Activated B cell treated with CpG ODN at 0.5 μM for 24 hours (primary cell): ENCODE results near the gene BGLAP. TPM values are rescaled to one million over a fixed set of nuclear protein-coding genes. Genes with fewer than 3 reads are reported as not detected.

Source experiments
- ATAC-seq: fragments of 200-7000 bp; cut with Tn5 transposase; one replicate; pipeline ENCODE4 v1.10.0; 2021; ENCODE audit warnings: low read depth, mild to moderate bottlenecking, moderate library complexity
- CTCF ChIA-PET: fragments of 350-600 bp; sonication (Branson Sonifier 250); formaldehyde crosslinking; loops from one replicate; lab custom pipeline; 2021; ENCODE audit warnings: antibody characterized with exemption; lab: Charles Lee
- POLR2A ChIA-PET: fragments of 350-600 bp; sonication (Branson Sonifier 250); formaldehyde crosslinking; loops from one replicate; lab custom pipeline; 2021; ENCODE audit warnings: antibody characterized with exemption; lab: Charles Lee
- DNase-seq: peaks from one replicate; pipeline ENCODE4 v3.0.0; 2022
- H3K27ac Mint-ChIP-seq: one replicate; pipeline ENCODE4 v1.8.0; 2020; ENCODE audit warnings: mixed read lengths
- H3K27me3 Mint-ChIP-seq: one replicate; pipeline ENCODE4 v1.8.0; 2021; ENCODE audit warnings: mixed read lengths
- H3K36me3 Mint-ChIP-seq: one replicate; pipeline ENCODE4 v1.8.0; 2021; ENCODE audit warnings: low read depth, mixed read lengths
- H3K4me1 Mint-ChIP-seq: one replicate; pipeline ENCODE4 v1.8.0; 2021; ENCODE audit warnings: mixed read lengths
- H3K4me3 Mint-ChIP-seq: one replicate; pipeline ENCODE4 v1.8.0; 2020; ENCODE audit warnings: mild to moderate bottlenecking, mixed read lengths
- H3K9me3 Mint-ChIP-seq: one replicate; pipeline ENCODE4 v1.8.0; 2020; ENCODE audit warnings: mixed read lengths
- intact Hi-C: fragments of 100-400 bp; cut with micrococcal nuclease; formaldehyde crosslinking; loops from one replicate; pipeline ENCODE4 v1.15.1; 2024
- total RNA-seq: library from RNA; stranded (reverse); gene quantifications from 2 replicates; pipeline ENCODE4 v1.2.3, GENCODE V29; 2022
- TF ChIP-seq, protein P1 (sequence below): fragments of 200-600 bp; IDR thresholded peaks from one replicate; pipeline ENCODE4 v1.8.0; 2022; ENCODE audit warnings: antibody characterized with exemption, mild to moderate bottlenecking

Gene BGLAP
- total RNA-seq, 1 donor from 2014 or later, result 3.3 TPM

DNA sequence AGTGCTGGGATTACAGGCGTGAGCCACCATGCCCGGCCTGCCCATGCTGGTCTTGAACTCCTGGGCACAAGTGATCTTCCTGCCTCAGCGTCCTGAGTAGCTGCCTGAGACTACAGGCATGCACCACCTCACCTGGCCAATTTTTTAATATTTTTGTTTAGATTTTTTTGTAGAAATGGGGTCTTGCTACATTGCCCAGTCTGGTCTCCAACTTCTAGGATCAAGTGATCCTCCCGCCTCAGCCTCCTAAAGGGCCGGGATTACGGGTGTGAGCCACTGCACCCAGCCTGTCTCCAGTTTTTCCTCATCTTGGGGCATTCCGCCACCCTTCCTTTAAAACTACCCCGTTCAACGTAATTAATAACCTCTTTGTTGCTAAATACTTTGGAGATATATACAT, 21.8 kb upstream of the BGLAP start:
- H3K9me3 Mint-ChIP-seq, result no peaks in the 10 kb centered on the region
- no peak overlapping the region for H3K4me3 Mint-ChIP-seq
- intact Hi-C loops, result no loop called here
- H3K4me1 Mint-ChIP-seq, result peaks cover 11% of the 10 kb centered on the region
- no peaks in the 10 kb centered on the region for H3K27me3 Mint-ChIP-seq
- ChIA-PET CTCF (interaction anchor here (1.0 to 1.6 kb wide), 2 partner anchors 12 to 71 kb away, joined by 3 to 4 read pairs; no protein-coding TSS in a partner anchor), POLR2A (interaction anchor here (1.1 kb wide), 1 partner anchor 10 kb away, joined by 5 read pairs; no protein-coding TSS in a partner anchor)
- DNase-seq (no peak), ATAC-seq (no peak)
- TF ChIP-seq, protein P1, sequence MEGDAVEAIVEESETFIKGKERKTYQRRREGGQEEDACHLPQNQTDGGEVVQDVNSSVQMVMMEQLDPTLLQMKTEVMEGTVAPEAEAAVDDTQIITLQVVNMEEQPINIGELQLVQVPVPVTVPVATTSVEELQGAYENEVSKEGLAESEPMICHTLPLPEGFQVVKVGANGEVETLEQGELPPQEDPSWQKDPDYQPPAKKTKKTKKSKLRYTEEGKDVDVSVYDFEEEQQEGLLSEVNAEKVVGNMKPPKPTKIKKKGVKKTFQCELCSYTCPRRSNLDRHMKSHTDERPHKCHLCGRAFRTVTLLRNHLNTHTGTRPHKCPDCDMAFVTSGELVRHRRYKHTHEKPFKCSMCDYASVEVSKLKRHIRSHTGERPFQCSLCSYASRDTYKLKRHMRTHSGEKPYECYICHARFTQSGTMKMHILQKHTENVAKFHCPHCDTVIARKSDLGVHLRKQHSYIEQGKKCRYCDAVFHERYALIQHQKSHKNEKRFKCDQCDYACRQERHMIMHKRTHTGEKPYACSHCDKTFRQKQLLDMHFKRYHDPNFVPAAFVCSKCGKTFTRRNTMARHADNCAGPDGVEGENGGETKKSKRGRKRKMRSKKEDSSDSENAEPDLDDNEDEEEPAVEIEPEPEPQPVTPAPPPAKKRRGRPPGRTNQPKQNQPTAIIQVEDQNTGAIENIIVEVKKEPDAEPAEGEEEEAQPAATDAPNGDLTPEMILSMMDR, result no peak
- H3K36me3 Mint-ChIP-seq, result peaks cover 60% of the 10 kb centered on the region
- no peak overlapping the region for H3K27ac Mint-ChIP-seq

DNA sequence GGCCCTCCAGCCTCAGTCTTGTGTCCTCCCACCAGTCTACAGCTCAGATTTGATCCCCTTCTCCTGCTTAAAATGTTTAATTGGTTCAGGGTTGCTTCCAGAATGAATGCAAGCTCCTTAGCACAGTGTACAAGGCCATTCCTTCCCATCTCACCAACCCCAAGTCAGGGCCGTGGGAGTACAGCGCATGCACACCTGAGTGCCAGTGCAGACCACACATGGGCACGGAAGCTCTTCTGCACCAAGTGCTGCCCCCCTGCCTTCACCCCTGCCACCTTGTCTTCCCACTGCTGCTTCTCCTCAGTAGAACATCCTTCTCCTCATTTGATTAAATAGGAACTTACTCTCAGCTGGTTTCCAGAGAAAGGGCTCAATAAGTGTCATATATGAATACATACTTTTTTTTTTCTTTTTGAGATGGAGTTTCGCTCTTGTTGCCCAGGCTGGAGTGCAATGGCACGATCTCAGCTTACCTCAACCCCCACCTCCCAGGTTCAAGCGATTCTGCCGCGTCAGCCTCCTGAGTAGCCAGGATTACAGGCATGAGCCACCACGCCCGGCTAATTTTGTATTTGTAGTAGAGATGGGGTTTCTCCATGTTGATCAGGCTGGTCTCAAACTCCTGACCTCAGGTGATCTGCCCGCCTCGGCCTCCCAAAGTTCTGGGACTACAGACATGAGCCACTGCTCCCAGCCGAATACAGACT, 19.8 kb upstream of the BGLAP start:
- ATAC-seq (no peak), DNase-seq (no peak)
- H3K4me3 Mint-ChIP-seq, result no peak overlapping the region
- no peaks in the 10 kb centered on the region for H3K9me3 Mint-ChIP-seq
- CTCF ChIA-PET, result interaction anchor here (1.6 kb wide), 1 partner anchor 76 kb away, joined by 4 read pairs; no protein-coding TSS in a partner anchor
- no peaks in the 10 kb centered on the region for H3K27me3 Mint-ChIP-seq
- peaks cover 15% of the 10 kb centered on the region for H3K4me1 Mint-ChIP-seq
- TF ChIP-seq, protein P1, result no peak
- H3K27ac Mint-ChIP-seq, result no peak overlapping the region
- peaks cover 66% of the 10 kb centered on the region for H3K36me3 Mint-ChIP-seq
- POLR2A ChIA-PET, result interaction anchor here (0.5 to 1.1 kb wide), 2 partner anchors 73 to 82 kb away, joined by 3 to 6 read pairs; no protein-coding TSS in a partner anchor
- intact Hi-C loops, result no loop called here

DNA sequence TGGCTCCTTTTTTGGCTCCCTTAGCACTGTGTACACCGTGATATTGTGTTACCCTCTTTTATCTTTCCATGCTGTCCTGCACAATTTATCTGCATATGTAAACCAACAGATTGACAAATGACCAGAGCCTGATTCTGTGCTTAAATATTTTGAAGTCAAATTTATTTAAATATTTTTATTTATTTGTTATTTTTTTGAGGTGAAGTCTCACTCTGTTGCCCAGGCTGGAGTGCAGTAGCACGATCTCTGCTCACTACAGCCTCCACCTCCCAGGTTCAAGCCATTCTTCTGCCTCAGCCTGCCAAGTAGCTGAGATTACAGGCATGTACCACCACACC, 16.3 kb upstream of the BGLAP start:
- Mint-ChIP-seq H3K4me1 (peaks cover 4% of the 10 kb centered on the region), H3K27me3 (no peaks in the 10 kb centered on the region), H3K9me3 (no peaks in the 10 kb centered on the region), H3K27ac (no peak overlapping the region), H3K36me3 (peaks cover 63% of the 10 kb centered on the region), H3K4me3 (no peak overlapping the region)
- CTCF ChIA-PET, result interaction anchor here (0.6 to 8.6 kb wide), 18 partner anchors 10 to 135 kb away, joined by 3 to 215 read pairs (median 6); partner anchors contain the start of genes PMF1, SEMA4A, SLC25A44 and SMG5
- POLR2A ChIA-PET, result interaction anchor here (0.6 to 7.7 kb wide), 8 partner anchors 13 to 130 kb away, joined by 3 to 53 read pairs (median 4); partner anchors contain the start of genes PMF1 and SLC25A44
- intact Hi-C loops, result loop anchor here (1.0 to 5.0 kb wide), 5 partner anchors 33 to 135 kb away; partner anchors contain the start of gene SLC25A44
- TF ChIP-seq, protein P1, result no peak
- ATAC-seq (no peak), DNase-seq (no peak)

DNA sequence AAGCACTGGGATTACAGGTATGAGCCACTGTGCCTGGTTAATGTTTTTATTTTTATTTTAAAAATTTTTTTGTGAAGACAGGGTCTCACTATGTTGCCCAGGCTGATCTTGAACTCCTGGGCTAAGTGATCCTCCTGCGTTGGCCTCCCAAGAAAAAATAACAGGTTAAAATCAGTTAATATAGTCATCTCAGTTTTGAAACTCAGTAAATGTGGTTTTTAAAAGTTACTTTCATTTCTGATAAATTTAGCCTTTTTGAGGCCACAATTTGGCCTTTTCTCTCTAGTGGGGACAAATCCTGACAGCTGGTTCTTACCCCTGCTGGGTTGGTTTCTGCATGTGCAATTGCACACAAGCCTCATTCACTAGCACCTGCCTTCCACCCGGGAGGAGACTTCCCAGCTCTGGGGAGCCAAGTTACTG, 15.9 kb upstream of the BGLAP start:
- no peak for DNase-seq
- ChIA-PET POLR2A (interaction anchor here (2.7 to 7.7 kb wide), 2 partner anchors 13 to 78 kb away, joined by 22 to 53 read pairs; partner anchors contain the start of gene PMF1), CTCF (interaction anchor here (0.6 to 8.6 kb wide), 8 partner anchors 10 to 130 kb away, joined by 3 to 215 read pairs (median 12); partner anchors contain the start of genes PMF1, SEMA4A, SMG5 and TMEM79)
- Mint-ChIP-seq H3K27ac (no peak overlapping the region), H3K36me3 (peaks cover 60% of the 10 kb centered on the region), H3K4me3 (no peak overlapping the region), H3K9me3 (no peaks in the 10 kb centered on the region), H3K27me3 (no peaks in the 10 kb centered on the region), H3K4me1 (peaks cover 4% of the 10 kb centered on the region)
- TF ChIP-seq, protein P1, result no peak
- intact Hi-C loops, result loop anchor here (5.0 kb wide), 2 partner anchors 34 to 91 kb away; partner anchors contain the start of gene SLC25A44
- ATAC-seq, result no peak

DNA sequence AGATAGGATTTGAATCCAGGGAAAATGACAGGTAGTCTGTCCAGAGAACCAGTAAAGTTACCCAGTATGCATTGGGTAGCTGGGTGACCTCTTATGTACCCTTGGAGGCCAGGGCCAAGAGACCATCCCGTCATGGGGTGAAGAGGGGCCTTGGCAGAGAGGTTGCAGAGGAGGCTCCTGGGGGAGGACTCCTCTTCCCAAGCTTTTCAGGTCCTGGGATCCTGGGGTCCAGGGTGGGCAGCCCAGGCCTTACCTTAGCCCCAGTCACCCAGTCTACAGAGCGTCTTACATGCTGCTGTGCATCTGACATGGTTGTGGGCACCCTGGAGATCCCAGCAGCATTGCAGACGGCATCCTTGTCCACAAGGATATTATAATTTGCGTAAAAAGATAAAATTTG, 15.2 kb upstream of the BGLAP start:
- ChIA-PET CTCF (interaction anchor here (2.4 to 8.6 kb wide), 2 partner anchors 80 to 130 kb away, joined by 14 to 215 read pairs; no protein-coding TSS in a partner anchor), POLR2A (interaction anchor here (7.7 kb wide), 1 partner anchor 78 kb away, joined by 53 read pairs; no protein-coding TSS in a partner anchor)

More for the DNA sequence above, 15.2 kb upstream of the BGLAP start:
- peaks cover 4% of the 10 kb centered on the region for H3K4me1 Mint-ChIP-seq
- intact Hi-C loops, result loop anchor here (5.0 kb wide), 2 partner anchors 34 to 91 kb away; partner anchors contain the start of gene SLC25A44
- no peak for DNase-seq
- no peaks in the 10 kb centered on the region for H3K9me3 Mint-ChIP-seq
- TF ChIP-seq, protein P1, result no peak
- no peaks in the 10 kb centered on the region for H3K27me3 Mint-ChIP-seq
- H3K4me3 Mint-ChIP-seq, result no peak overlapping the region
- peaks cover 55% of the 10 kb centered on the region for H3K36me3 Mint-ChIP-seq
- H3K27ac Mint-ChIP-seq, result no peak overlapping the region
- no peak for ATAC-seq
